ENCODE results near the gene BRINP2.

Gene BRINP2

GRCh38 chr1:177190308-177190970 lies 19.7 kb downstream of the BRINP2 start:
- no peak for TF ChIP-seq CTCF (IDR thresholded peaks at IDR 0.05; ENCODE audit: low read depth, low read length)
- no peak for DNase-seq

GRCh38 chr1:177198243-177198642 lies 27.5 kb downstream of the BRINP2 start:
- no peak for TF ChIP-seq CTCF (IDR thresholded peaks at IDR 0.05; ENCODE audit: low read depth, low read length)

More at GRCh38 chr1:177190308-177190970, 19.7 kb downstream of the BRINP2 start:
- H3K4me3 ChIP-seq (ENCODE audit: low read depth, low read length): no peak overlapping the region
- no peak overlapping the region for H3K27ac ChIP-seq
- peaks cover 3% of the 10 kb centered on the region for H3K9me3 ChIP-seq (ENCODE audit: severe bottlenecking)
- no peaks in the 10 kb centered on the region for H3K27me3 ChIP-seq (ENCODE audit: insufficient read depth, low read depth, severe bottlenecking)
- H3K36me3 ChIP-seq: no peaks in the 10 kb centered on the region

DNA sequence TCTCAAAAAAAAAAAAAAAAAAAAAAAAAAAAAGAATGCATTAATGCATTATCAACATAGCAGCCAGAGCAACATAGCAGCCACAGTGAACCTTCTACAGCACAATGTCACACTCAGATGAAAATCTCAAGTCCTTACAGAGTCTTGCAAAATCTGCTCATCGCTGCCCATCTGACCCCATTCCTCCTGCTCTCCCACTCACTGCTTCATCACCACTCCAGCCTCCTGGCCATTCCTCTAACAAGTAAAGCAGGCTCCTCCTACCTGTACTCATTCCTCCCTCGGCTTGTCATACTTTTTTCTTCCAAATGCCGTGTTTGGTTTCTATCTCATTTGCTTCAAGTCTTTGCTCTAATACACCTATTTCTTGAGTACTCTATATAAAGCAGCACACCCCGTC lies 29.5 kb downstream of the BRINP2 start:
- Histone ChIP-seq H3K4me3 (ENCODE audit: low read depth, low read length) (no peak overlapping the region), H3K27ac (no peak overlapping the region), H3K9me3 (ENCODE audit: severe bottlenecking) (no peaks in the 10 kb centered on the region), H3K36me3 (no peaks in the 10 kb centered on the region), H3K27me3 (ENCODE audit: insufficient read depth, low read depth, severe bottlenecking) (no peaks in the 10 kb centered on the region)
- no peak for TF ChIP-seq CTCF (IDR thresholded peaks at IDR 0.05; ENCODE audit: low read depth, low read length)
- no peak for DNase-seq

More at GRCh38 chr1:177198243-177198642, 27.5 kb downstream of the BRINP2 start:
- no peak for DNase-seq
- H3K9me3 ChIP-seq (ENCODE audit: severe bottlenecking): no peaks in the 10 kb centered on the region
- no peaks in the 10 kb centered on the region for H3K36me3 ChIP-seq
- no peak overlapping the region for H3K27ac ChIP-seq
- no peak overlapping the region for H3K4me3 ChIP-seq (ENCODE audit: low read depth, low read length)
- no peaks in the 10 kb centered on the region for H3K27me3 ChIP-seq (ENCODE audit: insufficient read depth, low read depth, severe bottlenecking)

DNA sequence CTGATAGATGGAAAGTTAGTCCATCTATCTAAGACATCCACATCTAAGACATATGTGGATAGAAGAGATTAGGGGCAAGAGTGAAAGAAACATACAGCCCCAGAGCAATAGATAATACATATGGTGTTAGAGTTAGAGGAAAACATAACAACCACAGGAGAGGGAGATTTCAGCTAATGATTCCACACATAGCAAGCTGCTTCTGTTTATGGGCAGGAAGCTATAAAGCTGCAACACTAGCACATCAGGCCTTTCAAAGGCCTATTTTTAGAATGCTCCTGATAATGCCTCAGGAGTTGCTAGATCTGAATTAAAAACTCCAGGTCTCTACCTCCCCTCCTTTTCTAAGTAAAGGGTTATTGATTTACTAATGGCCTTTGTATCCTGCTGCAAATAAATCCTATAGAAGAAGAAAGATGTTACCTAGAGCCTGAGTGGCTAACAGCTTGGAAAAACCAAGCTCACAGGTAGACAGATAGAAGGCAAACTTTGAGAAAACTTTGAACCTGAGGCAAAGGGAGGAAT lies 36.1 kb downstream of the BRINP2 start:
- no peak for DNase-seq
- H3K27me3 ChIP-seq (ENCODE audit: insufficient read depth, low read depth, severe bottlenecking): no peaks in the 10 kb centered on the region
- no peak for TF ChIP-seq CTCF (IDR thresholded peaks at IDR 0.05; ENCODE audit: low read depth, low read length)
- no peaks in the 10 kb centered on the region for H3K36me3 ChIP-seq
- no peak overlapping the region for H3K27ac ChIP-seq
- no peaks in the 10 kb centered on the region for H3K9me3 ChIP-seq (ENCODE audit: severe bottlenecking)
- no peak overlapping the region for H3K4me3 ChIP-seq (ENCODE audit: low read depth, low read length)

GRCh38 chr1:177208920-177209319 lies 38.2 kb downstream of the BRINP2 start:
- no peaks in the 10 kb centered on the region for H3K36me3 ChIP-seq
- no peak overlapping the region for H3K27ac ChIP-seq
- TF ChIP-seq CTCF (IDR thresholded peaks at IDR 0.05; ENCODE audit: low read depth, low read length): no peak
- no peak for DNase-seq
- H3K27me3 ChIP-seq (ENCODE audit: insufficient read depth, low read depth, severe bottlenecking): no peaks in the 10 kb centered on the region
- H3K9me3 ChIP-seq (ENCODE audit: severe bottlenecking): no peaks in the 10 kb centered on the region
- H3K4me3 ChIP-seq (ENCODE audit: low read depth, low read length): no peak overlapping the region

DNA sequence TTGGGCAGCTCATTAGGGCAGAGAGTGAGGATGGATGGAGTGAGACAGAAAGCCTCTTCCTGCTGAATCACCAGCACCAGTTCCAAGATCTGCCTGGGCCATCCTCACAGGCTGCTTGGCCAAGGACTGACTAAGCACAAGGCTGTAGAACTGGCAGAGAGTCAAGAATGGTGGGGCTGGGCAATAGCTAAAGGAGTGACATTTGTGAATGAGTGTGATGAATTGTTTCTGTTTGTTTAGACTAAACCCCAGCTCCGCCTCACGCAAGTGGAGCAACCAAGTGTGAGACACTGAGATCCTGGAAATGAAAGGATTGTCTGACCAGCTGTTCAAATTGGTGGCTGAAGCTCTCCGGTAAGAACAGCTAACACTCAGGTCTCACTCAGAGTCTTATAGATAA lies 38.6 kb downstream of the BRINP2 start:
- TF ChIP-seq CTCF (IDR thresholded peaks at IDR 0.05; ENCODE audit: low read depth, low read length): no peak
- no peaks in the 10 kb centered on the region for H3K36me3 ChIP-seq
- H3K4me3 ChIP-seq (ENCODE audit: low read depth, low read length): no peak overlapping the region
- H3K27me3 ChIP-seq (ENCODE audit: insufficient read depth, low read depth, severe bottlenecking): no peaks in the 10 kb centered on the region
- H3K27ac ChIP-seq: no peak overlapping the region
- DNase-seq: peak; percentile 53
- no peaks in the 10 kb centered on the region for H3K9me3 ChIP-seq (ENCODE audit: severe bottlenecking)

Measured in WERI-Rb-1 (cell line).